Peyer's patch (tissue), 4 donors: ENCODE measurements around the gene SMAD3.

Experiments
- CTCF ChIP-seq, 6 experiments: fragments of 450-650 bp in 4 of 6; fragments of 200-600 bp in 2 of 6; sonication (generic) in 1 of 6; IDR thresholded peaks; one replicate each; pipeline ENCODE4 v1.5.1; 2017 to 2019; ENCODE audit warnings: antibody characterized with exemption in 6 of 6, mild to moderate bottlenecking in 3 of 6, moderate library complexity in 1 of 6
- POLR2A ChIP-seq, 2 donors: fragments of 450-650 bp; IDR thresholded peaks; one replicate each; pipeline ENCODE4 v1.5.1; 2017; ENCODE audit warnings: antibody characterized with exemption in 2 of 2, mild to moderate bottlenecking in 2 of 2, moderate library complexity in 2 of 2

- TF ChIP-seq POLR2A (IDR thresholded peaks at IDR 0.05), result no peak
- TF ChIP-seq CTCF (IDR thresholded peaks at IDR 0.05), result no peak
Measured at GRCh38 chr15:67167091-67167490, 101.7 kb downstream of the SMAD3 start.
